K562 (cell line): ENCODE results near the gene KRTAP3-2. TPM values are rescaled to one million over a fixed set of nuclear protein-coding genes. Genes with fewer than 3 reads are reported as not detected.
"Not testable (repeated sequence)": the region's sequence is repeated elsewhere in the genome, so short reads cannot be mapped to it uniquely, and the experiment has no call there.

Experiments
- ATAC-seq: fragments of 200-7000 bp; cut with Tn5 transposase; 3 replicates; pipeline ENCODE4 v1.9.1; 2020; ENCODE audit warnings: moderate library complexity
- BruUV-seq: library from RNA; stranded (reverse); fragments of 400-500 nt; replicated peaks from 2 replicates; lab custom pipeline; 2021; lab: Mats Ljungman, UMichigan
- CTCF ChIA-PET: fragments of 300-600 bp; formaldehyde crosslinking; extraction: SDS; loops from one replicate; lab custom pipeline; 2021; ENCODE audit warnings: low intra/inter-chr PET ratio; lab: Yijun Ruan, JAX
- POLR2A ChIA-PET: fragments of 300-600, 350-650 bp; sonication (Branson Sonifier 250); formaldehyde crosslinking; extraction: SDS; loops from one replicate; lab custom pipeline; 2021; ENCODE audit warnings: antibody characterized with exemption, inconsistent platforms; lab: Yijun Ruan, JAX
- DNase-seq, 4 experiments: peaks; one replicate each; pipeline versions ENCODE4 v3.0.0 to v3.0.0-alpha.2; 2011 to 2018; ENCODE audit warnings: low spot score in 3 of 4, mixed read lengths in 3 of 4; ENCODE audit errors: extremely low read depth in 1 of 4
- FAIRE-seq: peaks from 2 replicates; lab custom pipeline; 2011; peaks lifted over from hg19 to GRCh38; lab: Jason Lieb, UNC
- H2AFZ ChIP-seq: 2 replicates; pipeline ENCODE4 v1.6.0; 2011; ENCODE audit warnings: low read depth, low read length, control low read depth, inconsistent platforms
- H3K27ac ChIP-seq: fragments of 200-600 bp; 3 replicates; pipeline ENCODE4 v1.8.0; 2011; ENCODE audit warnings: low read depth, mild to moderate bottlenecking, control low read depth, inconsistent platforms, low read length, moderate library complexity, mixed read lengths; ENCODE audit errors: extremely low read depth
- H3K27me3 ChIP-seq, 2 experiments: fragments of 300-600 bp in 1 of 2; 2 replicates in 1 of 2; 3 replicates in 1 of 2; pipeline versions ENCODE4 v1.6.0 to v1.8.0; 2011; ENCODE audit warnings: inconsistent platforms in 2 of 2, low read length in 2 of 2, mild to moderate bottlenecking in 1 of 2, mixed read lengths in 1 of 2, moderate library complexity in 1 of 2; ENCODE audit not compliant: control insufficient read depth in 2 of 2, insufficient read depth in 2 of 2
- H3K36me3 ChIP-seq: fragments of 300-600 bp; 3 replicates; pipeline ENCODE4 v1.8.0; 2011; ENCODE audit warnings: mild to moderate bottlenecking, low read length, inconsistent platforms; ENCODE audit not compliant: control insufficient read depth, insufficient read depth
- H3K4me1 ChIP-seq, 2 experiments: fragments of 200-600 bp in 1 of 2; replicated peaks in 1 of 2; 2 replicates in 1 of 2; 3 replicates in 1 of 2; pipeline versions ENCODE4 v1.5.1 to v1.8.0; 2011; ENCODE audit warnings: inconsistent platforms in 2 of 2, low read length in 2 of 2, mild to moderate bottlenecking in 1 of 2, mixed read lengths in 1 of 2, moderate library complexity in 1 of 2; ENCODE audit not compliant: control insufficient read depth in 2 of 2, insufficient read depth in 2 of 2
- H3K4me2 ChIP-seq: 2 replicates; pipeline ENCODE4 v1.6.1; 2011; ENCODE audit warnings: low read length, control low read depth, inconsistent platforms, mixed read lengths; ENCODE audit not compliant: insufficient read depth
- H3K4me3 ChIP-seq: fragments of 200-600 bp; sonication (generic), shearing (Covaris generic); 2 replicates; pipeline ENCODE4 v1.5.1; 2016; ENCODE audit warnings: control low read depth, inconsistent platforms
- H3K79me2 ChIP-seq: fragments of 200-600 bp; 3 replicates; pipeline ENCODE4 v1.8.0; 2011; ENCODE audit warnings: low read length, inconsistent platforms; ENCODE audit not compliant: control insufficient read depth, insufficient read depth
- H3K9ac ChIP-seq, 2 experiments: 2 replicates each; pipeline versions ENCODE4 v1.6.0 to v1.6.1; 2011; ENCODE audit warnings: low read depth in 2 of 2, low read length in 2 of 2, control low read depth in 1 of 2, inconsistent platforms in 1 of 2, mild to moderate bottlenecking in 1 of 2, mixed read lengths in 1 of 2; ENCODE audit not compliant: insufficient read depth in 1 of 2
- H3K9me1 ChIP-seq: one replicate; pipeline ENCODE4 v1.6.0; 2011; ENCODE audit warnings: inconsistent platforms, mild to moderate bottlenecking, low read length, moderate library complexity; ENCODE audit not compliant: control insufficient read depth, insufficient read depth
- H3K9me3 ChIP-seq: replicated peaks from 2 replicates; pipeline ENCODE4 v1.5.1; 2011; ENCODE audit warnings: low read depth, low read length, inconsistent platforms; ENCODE audit not compliant: control insufficient read depth, insufficient read depth
- H4K20me1 ChIP-seq: replicated peaks from 2 replicates; pipeline ENCODE4 v1.6.1; 2011; ENCODE audit warnings: low read length, inconsistent platforms, mixed read lengths; ENCODE audit not compliant: control insufficient read depth, insufficient read depth
- ATF2 ChIP-seq: sonication (generic); formaldehyde crosslinking; IDR thresholded peaks from 2 replicates; pipeline ENCODE4 v1.8.1; 2022; ENCODE audit warnings: missing genetic modification reagents
- ZNF354B ChIP-seq: fragments of 250-450 bp; sonication (Bioruptor Pico); IDR thresholded peaks from 2 replicates; pipeline ENCODE4 v1.4.0; 2020
- WGBS: fragments of 100-300 bp; shearing (Covaris generic); methylation state at CpG from one replicate; pipeline ENCODE4 v1.1.6; 2016; ENCODE audit warnings: low coverage, mixed read lengths; ENCODE audit not compliant: insufficient coverage; ENCODE audit errors: missing lambda C conversion rate; 5-methylcytosine and 5-hydroxymethylcytosine counted together
- in situ Hi-C: fragments of 300-500 bp; cut with MboI; formaldehyde crosslinking; loops from 4 replicates; pipeline ENCODE4 v1.15.0; 2018; ENCODE audit warnings: inconsistent platforms, mixed read lengths
- intact Hi-C: fragments of 100-400 bp; cut with micrococcal nuclease; formaldehyde crosslinking; loops from 2 replicates; pipeline ENCODE4 v1.14.2; 2022
- polyA plus RNA-seq, 8 experiments: library from polyadenylated mRNA; depleted of rRNA in 4 of 8; stranded (reverse) in 5 of 8; unstranded in 3 of 8; fragments of >200 nt; fragmentation: Nextera tagmentation in 2 of 8; fragmentation: Illumina TruSeq in 1 of 8; extraction: Ambion mirVana in 2 of 8; extraction: Trizol in 1 of 8; gene quantifications; 2 replicates each; pipeline versions ENCODE4 v1.2.1 to v1.2.3, GENCODE V29; 2011 to 2014; ENCODE audit warnings: inconsistent platforms in 1 of 8, missing spikeins in 1 of 8
- total RNA-seq, 7 experiments: library from RNA; depleted of rRNA in 6 of 7; stranded (reverse); fragments of >200 nt in 6 of 7; fragmentation: Illumina TruSeq in 2 of 7; extraction: Trizol in 2 of 7; gene quantifications; 2 replicates each; pipeline versions ENCODE4 v1.2.1 to v1.2.3, GENCODE V29; 2011 to 2021; ENCODE audit warnings: low replicate concordance in 1 of 7
- TF ChIP-seq, protein P1 (sequence below), 3 experiments: IDR thresholded peaks in 2 of 3; conservative IDR thresholded peaks in 1 of 3; 2 replicates each; pipeline ENCODE4 v1.5.1; 2011 to 2012; ENCODE audit warnings: low read length in 3 of 3, mild to moderate bottlenecking in 3 of 3, control low read depth in 2 of 3, improper control_type of control experiment in 1 of 3, inconsistent platforms in 1 of 3, low read depth in 1 of 3, mixed read lengths in 1 of 3, moderate library complexity in 1 of 3; ENCODE audit not compliant: insufficient read depth in 2 of 3

The KRTAP3-2 gene
- total and polyA plus RNA-seq, 9 of the 15 experiments (the other 6 are each of a cell fraction or from before 2014, with no cell fraction given), result not detected

DNA sequence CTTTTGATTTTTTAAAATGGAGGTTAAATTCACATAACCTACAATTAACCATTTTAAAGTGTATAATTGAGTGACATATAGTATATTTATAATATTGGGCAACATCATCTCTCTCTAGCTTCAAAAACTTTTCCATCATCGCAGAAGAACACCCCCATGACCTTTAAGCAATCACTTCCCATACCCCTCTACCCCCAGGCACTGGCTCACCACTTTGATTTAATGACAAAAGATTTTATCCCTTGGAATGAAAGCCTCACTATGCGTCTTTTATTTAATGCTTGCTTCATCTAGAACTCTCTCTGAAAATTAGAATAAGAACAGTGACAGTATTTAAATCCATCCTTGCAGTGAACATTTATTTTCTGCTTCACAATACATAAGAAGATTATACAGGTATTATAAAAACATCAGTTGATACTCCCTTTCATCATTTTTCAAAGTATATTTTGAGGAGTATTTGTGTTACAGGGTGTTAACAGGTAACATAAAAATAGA, 38.2 kb upstream of the KRTAP3-2 start (continued):
- TF ChIP-seq, protein P1, sequence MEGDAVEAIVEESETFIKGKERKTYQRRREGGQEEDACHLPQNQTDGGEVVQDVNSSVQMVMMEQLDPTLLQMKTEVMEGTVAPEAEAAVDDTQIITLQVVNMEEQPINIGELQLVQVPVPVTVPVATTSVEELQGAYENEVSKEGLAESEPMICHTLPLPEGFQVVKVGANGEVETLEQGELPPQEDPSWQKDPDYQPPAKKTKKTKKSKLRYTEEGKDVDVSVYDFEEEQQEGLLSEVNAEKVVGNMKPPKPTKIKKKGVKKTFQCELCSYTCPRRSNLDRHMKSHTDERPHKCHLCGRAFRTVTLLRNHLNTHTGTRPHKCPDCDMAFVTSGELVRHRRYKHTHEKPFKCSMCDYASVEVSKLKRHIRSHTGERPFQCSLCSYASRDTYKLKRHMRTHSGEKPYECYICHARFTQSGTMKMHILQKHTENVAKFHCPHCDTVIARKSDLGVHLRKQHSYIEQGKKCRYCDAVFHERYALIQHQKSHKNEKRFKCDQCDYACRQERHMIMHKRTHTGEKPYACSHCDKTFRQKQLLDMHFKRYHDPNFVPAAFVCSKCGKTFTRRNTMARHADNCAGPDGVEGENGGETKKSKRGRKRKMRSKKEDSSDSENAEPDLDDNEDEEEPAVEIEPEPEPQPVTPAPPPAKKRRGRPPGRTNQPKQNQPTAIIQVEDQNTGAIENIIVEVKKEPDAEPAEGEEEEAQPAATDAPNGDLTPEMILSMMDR (IDR thresholded peaks at IDR 0.05 in 2 of 3, conservative IDR thresholded peaks at IDR 0.05 in 1 of 3; ENCODE audit: insufficient read depth in 2 of 3, low read depth in 1 of 3, low read length in 3 of 3), result no peak
- TF ChIP-seq ZNF354B (no peak), ATF2 (CRISPR knock-in tag) (no peak)

- H3K9me1 ChIP-seq, in situ Hi-C loops, CTCF ChIA-PET, H4K20me1 ChIP-seq, H3K4me3 ChIP-seq, BruUV-seq, FAIRE-seq, H3K36me3 ChIP-seq, H3K4me1 ChIP-seq, H3K79me2 ChIP-seq, H2AFZ ChIP-seq, H3K9me3 ChIP-seq, DNase-seq, H3K27ac ChIP-seq, H3K9ac ChIP-seq, ATAC-seq, intact Hi-C loops, H3K4me2 ChIP-seq: not testable (repeated sequence)
- H3K27me3 ChIP-seq, result peaks cover 0 to 13% of the 10 kb centered on the region in 2 experiments; a peak in 2 of 5 replicates
- POLR2A ChIA-PET, result interaction anchor here (0.6 kb wide), 1 partner anchor 498 kb away, joined by 4 read pairs; no protein-coding TSS in a partner anchor
- WGBS, result under 1% methylated on average over 9 of the region's 10 CpGs
Observed at GRCh38 chr17:41034346-41034935, 34.7 kb upstream of the KRTAP3-2 start, which contains the start of gene KRTAP1-3. Gene KRTAP1-3 (minus strand): TSS chr17:41034874. CDS start chr17:41034821, 53 bp downstream.
